Fibroblast of mammary gland (primary cell): Measurements from ENCODE around the gene CMTM4.
"Not testable (repeated sequence)": the region's sequence is repeated elsewhere in the genome, so short reads cannot be mapped to it uniquely, and the experiment has no call there.

Experiments
- DNase-seq: peaks from one replicate; pipeline ENCODE4 v3.0.0-alpha.2; 2010; ENCODE audit warnings: low read depth
- H3K4me3 ChIP-seq: 2 replicates; pipeline ENCODE4 v1.5.1; 2011; ENCODE audit warnings: low read depth, mild to moderate bottlenecking, low read length, moderate library complexity; ENCODE audit not compliant: control insufficient read depth
- CTCF ChIP-seq: conservative IDR thresholded peaks from 2 replicates; pipeline ENCODE4 v1.5.1; 2011; ENCODE audit warnings: low read depth, low read length, inconsistent platforms; ENCODE audit not compliant: control insufficient read depth, insufficient read depth

The CMTM4 gene

GRCh38 chr16:66612422-66612821 lies 84.1 kb downstream of the CMTM4 start:
- no peak for TF ChIP-seq CTCF
- no peak for DNase-seq
- no peak overlapping the region for H3K4me3 ChIP-seq

- not testable (repeated sequence) for DNase-seq, H3K4me3 ChIP-seq
Observed at GRCh38 chr16:66611911-66612310, 84.6 kb downstream of the CMTM4 start.

GRCh38 chr16:66610111-66610820 lies 86.3 kb downstream of the CMTM4 start:
- DNase-seq = no peak
- TF ChIP-seq CTCF = no peak
- no peak overlapping the region for H3K4me3 ChIP-seq

- DNase-seq = no peak
- no peak for TF ChIP-seq CTCF
- H3K4me3 ChIP-seq = no peak overlapping the region
Observed at GRCh38 chr16:66609139-66609510, 87.4 kb downstream of the CMTM4 start.

GRCh38 chr16:66608241-66609138 lies 88.1 kb downstream of the CMTM4 start:
- DNase-seq = peak; percentile 84
- TF ChIP-seq CTCF = peak; percentile 87
- no peak overlapping the region for H3K4me3 ChIP-seq

- DNase-seq = no peak
- H3K4me3 ChIP-seq = peak overlapping the region; percentile 56
- no peak for TF ChIP-seq CTCF
Observed at GRCh38 chr16:66605979-66606751, 90.4 kb downstream of the CMTM4 start.
